SIG-M5 treated with dmso at 0.1 percent for 504 hours (cell line): ENCODE results near the gene CCDC57.
"Not testable (repeated sequence)": the region's sequence is repeated elsewhere in the genome, so short reads cannot be mapped to it uniquely, and the experiment has no call there.

Experiments
- DNase-seq: peaks from one replicate; lab custom pipeline; 2025; ENCODE audit not compliant: unreplicated experiment; lab: John Stamatoyannopoulos, UW

Gene CCDC57

GRCh38 chr17:82225368-82226029 lies 12.9 kb upstream of the CCDC57 start:
- no peak for DNase-seq

GRCh38 chr17:82224666-82225065 lies 12.0 kb upstream of the CCDC57 start:
- no peak for DNase-seq

- no peak for DNase-seq
These were observed 10.9 kb upstream of the CCDC57 start for GRCh38 chr17:82223517-82223916.

GRCh38 chr17:82222816-82223215 lies 10.2 kb upstream of the CCDC57 start:
- DNase-seq = no peak

GRCh38 chr17:82221341-82221902 lies 8.8 kb upstream of the CCDC57 start:
- no peak for DNase-seq

GRCh38 chr17:82219753-82220709 lies 7.4 kb upstream of the CCDC57 start:
- DNase-seq = no peak

GRCh38 chr17:82219083-82219482 lies 6.4 kb upstream of the CCDC57 start:
- no peak for DNase-seq

GRCh38 chr17:82218349-82219075 lies 5.9 kb upstream of the CCDC57 start:
- no peak for DNase-seq

GRCh38 chr17:82217530-82218204 lies 5.0 kb upstream of the CCDC57 start:
- peak; percentile 68 for DNase-seq

GRCh38 chr17:82217120-82217529 lies 4.5 kb upstream of the CCDC57 start:
- DNase-seq = no peak

- DNase-seq = peak; percentile 91
These were observed 3.9 kb upstream of the CCDC57 start for GRCh38 chr17:82216301-82217119.

- DNase-seq = no peak
These were observed 3.3 kb upstream of the CCDC57 start for GRCh38 chr17:82215972-82216300.

GRCh38 chr17:82215095-82215971 lies 2.7 kb upstream of the CCDC57 start:
- peak; percentile 64 for DNase-seq

- no peak for DNase-seq
These were observed 1.5 kb upstream of the CCDC57 start for GRCh38 chr17:82214012-82214628.

GRCh38 chr17:82213251-82214011 lies 789 bp upstream of the CCDC57 start:
- DNase-seq = peak; percentile 14

- not testable (repeated sequence) for DNase-seq
These were observed 2.0 kb downstream of the CCDC57 start for GRCh38 chr17:82210655-82211054.

GRCh38 chr17:82205720-82206508 lies 6.7 kb downstream of the CCDC57 start:
- peak; percentile 87 for DNase-seq
